Measurements from ENCODE around the gene WFDC8.
"Not testable (repeated sequence)": the region's sequence is repeated elsewhere in the genome, so short reads cannot be mapped to it uniquely, and the experiment has no call there.

The WFDC8 gene

GRCh38 chr20:45576995-45577394 lies 2.1 kb downstream of the WFDC8 start:
- Mint-ChIP-seq H3K27me3 (peaks cover 11% of the 10 kb centered on the region), H3K4me1 (no peaks in the 10 kb centered on the region), H3K9me3 (no peaks in the 10 kb centered on the region), H3K36me3 (no peaks in the 10 kb centered on the region), H3K4me3 (no peak overlapping the region), H3K27ac (no peak overlapping the region)

GRCh38 chr20:45575931-45576330 lies 3.2 kb downstream of the WFDC8 start:
- peaks cover 14% of the 10 kb centered on the region for H3K27me3 Mint-ChIP-seq
- no peak overlapping the region for H3K4me3 Mint-ChIP-seq
- no peaks in the 10 kb centered on the region for H3K9me3 Mint-ChIP-seq
- no peaks in the 10 kb centered on the region for H3K4me1 Mint-ChIP-seq
- H3K27ac Mint-ChIP-seq, result no peak overlapping the region
- H3K36me3 Mint-ChIP-seq, result no peaks in the 10 kb centered on the region

- not testable (repeated sequence) for H3K36me3 Mint-ChIP-seq, H3K4me3 Mint-ChIP-seq, H3K27ac Mint-ChIP-seq, H3K4me1 Mint-ChIP-seq, H3K9me3 Mint-ChIP-seq
- H3K27me3 Mint-ChIP-seq, result peaks cover 23% of the 10 kb centered on the region
Measured at GRCh38 chr20:45569650-45570049, 9.4 kb downstream of the WFDC8 start.

- no peaks in the 10 kb centered on the region for H3K36me3 Mint-ChIP-seq
- H3K4me1 Mint-ChIP-seq, result no peaks in the 10 kb centered on the region
- peaks cover 26% of the 10 kb centered on the region for H3K27me3 Mint-ChIP-seq
- no peak overlapping the region for H3K27ac Mint-ChIP-seq
- no peak overlapping the region for H3K4me3 Mint-ChIP-seq
- H3K9me3 Mint-ChIP-seq, result no peaks in the 10 kb centered on the region
Measured at GRCh38 chr20:45564760-45565276, 14.3 kb downstream of the WFDC8 start.

- Mint-ChIP-seq H3K9me3 (no peaks in the 10 kb centered on the region), H3K27me3 (peaks cover 17% of the 10 kb centered on the region), H3K4me3 (no peak overlapping the region), H3K36me3 (no peaks in the 10 kb centered on the region), H3K27ac (no peak overlapping the region), H3K4me1 (no peaks in the 10 kb centered on the region)
Measured at GRCh38 chr20:45555198-45555597, 23.9 kb downstream of the WFDC8 start.

- Mint-ChIP-seq H3K4me3 (no peak overlapping the region), H3K36me3 (no peaks in the 10 kb centered on the region), H3K9me3 (no peaks in the 10 kb centered on the region), H3K27me3 (peaks cover 18% of the 10 kb centered on the region), H3K27ac (no peak overlapping the region), H3K4me1 (no peaks in the 10 kb centered on the region)
Measured at GRCh38 chr20:45552456-45552855, 26.6 kb downstream of the WFDC8 start.

- Mint-ChIP-seq H3K36me3 (no peaks in the 10 kb centered on the region), H3K27me3 (peaks cover 18% of the 10 kb centered on the region), H3K4me3 (no peak overlapping the region), H3K9me3 (no peaks in the 10 kb centered on the region), H3K4me1 (no peaks in the 10 kb centered on the region), H3K27ac (no peak overlapping the region)
Measured at GRCh38 chr20:45550765-45551164, 28.3 kb downstream of the WFDC8 start.

- no peak overlapping the region for H3K27ac Mint-ChIP-seq
- peaks cover 18% of the 10 kb centered on the region for H3K27me3 Mint-ChIP-seq
- no peaks in the 10 kb centered on the region for H3K4me1 Mint-ChIP-seq
- no peak overlapping the region for H3K4me3 Mint-ChIP-seq
- H3K36me3 Mint-ChIP-seq, result no peaks in the 10 kb centered on the region
- H3K9me3 Mint-ChIP-seq, result no peaks in the 10 kb centered on the region
Measured at GRCh38 chr20:45548410-45548809, 30.7 kb downstream of the WFDC8 start.

GRCh38 chr20:45547206-45547770 lies 31.8 kb downstream of the WFDC8 start, which contains the start of gene EPPIN:
TSS of gene EPPIN (minus strand) at chr20:45547401. CDS start at chr20:45547357, 44 bp downstream.
- peaks cover 18% of the 10 kb centered on the region for H3K27me3 Mint-ChIP-seq
- H3K4me3 Mint-ChIP-seq, result no peak within 1 kb of the TSS
- H3K4me1 Mint-ChIP-seq, result no peaks in the 10 kb centered on the region
- H3K36me3 Mint-ChIP-seq, result no peaks in the 10 kb centered on the region
- H3K27ac Mint-ChIP-seq, result no peak within 1 kb of the TSS
- H3K9me3 Mint-ChIP-seq, result no peaks in the 10 kb centered on the region

- H3K4me3 Mint-ChIP-seq, result no peak overlapping the region
- peaks cover 25% of the 10 kb centered on the region for H3K27me3 Mint-ChIP-seq
- no peaks in the 10 kb centered on the region for H3K36me3 Mint-ChIP-seq
- H3K4me1 Mint-ChIP-seq, result no peaks in the 10 kb centered on the region
- H3K27ac Mint-ChIP-seq, result no peak overlapping the region
- H3K9me3 Mint-ChIP-seq, result no peaks in the 10 kb centered on the region
Measured at GRCh38 chr20:45545754-45546453, 33.2 kb downstream of the WFDC8 start.

GRCh38 chr20:45545351-45545750 lies 33.7 kb downstream of the WFDC8 start:
- H3K27ac Mint-ChIP-seq, result no peak overlapping the region
- peaks cover 27% of the 10 kb centered on the region for H3K27me3 Mint-ChIP-seq
- no peaks in the 10 kb centered on the region for H3K9me3 Mint-ChIP-seq
- no peaks in the 10 kb centered on the region for H3K4me1 Mint-ChIP-seq
- H3K36me3 Mint-ChIP-seq, result no peaks in the 10 kb centered on the region
- H3K4me3 Mint-ChIP-seq, result no peak overlapping the region

GRCh38 chr20:45539382-45539781 lies 39.7 kb downstream of the WFDC8 start, which contains the start of gene WFDC6:
TSS of gene WFDC6 (minus strand) at chr20:45539482. CDS start at chr20:45539407, 75 bp downstream.
- H3K4me3 Mint-ChIP-seq, result no peak within 1 kb of the TSS
- H3K36me3 Mint-ChIP-seq, result no peaks in the 10 kb centered on the region
- no peaks in the 10 kb centered on the region for H3K4me1 Mint-ChIP-seq
- no peak within 1 kb of the TSS for H3K27ac Mint-ChIP-seq
- H3K27me3 Mint-ChIP-seq, result peaks cover 30% of the 10 kb centered on the region
- no peaks in the 10 kb centered on the region for H3K9me3 Mint-ChIP-seq

GRCh38 chr20:45538209-45538799 lies 40.8 kb downstream of the WFDC8 start:
- peaks cover 30% of the 10 kb centered on the region for H3K27me3 Mint-ChIP-seq
- no peaks in the 10 kb centered on the region for H3K4me1 Mint-ChIP-seq
- H3K9me3 Mint-ChIP-seq, result no peaks in the 10 kb centered on the region
- no peak overlapping the region for H3K4me3 Mint-ChIP-seq
- H3K27ac Mint-ChIP-seq, result no peak overlapping the region
- no peaks in the 10 kb centered on the region for H3K36me3 Mint-ChIP-seq

- H3K9me3 Mint-ChIP-seq, result no peaks in the 10 kb centered on the region
Measured at GRCh38 chr20:45527294-45527693, 51.8 kb downstream of the WFDC8 start.

GRCh38 chr20:45523821-45524220 lies 55.3 kb downstream of the WFDC8 start:
- no peaks in the 10 kb centered on the region for H3K36me3 Mint-ChIP-seq
- H3K27ac Mint-ChIP-seq, result no peak overlapping the region
- no peaks in the 10 kb centered on the region for H3K9me3 Mint-ChIP-seq
- no peaks in the 10 kb centered on the region for H3K4me1 Mint-ChIP-seq
- H3K27me3 Mint-ChIP-seq, result peaks cover 20% of the 10 kb centered on the region
- no peak overlapping the region for H3K4me3 Mint-ChIP-seq

More at GRCh38 chr20:45527294-45527693, 51.8 kb downstream of the WFDC8 start:
- no peaks in the 10 kb centered on the region for H3K36me3 Mint-ChIP-seq
- peaks cover 20% of the 10 kb centered on the region for H3K27me3 Mint-ChIP-seq
- no peak overlapping the region for H3K27ac Mint-ChIP-seq
- no peaks in the 10 kb centered on the region for H3K4me1 Mint-ChIP-seq
- no peak overlapping the region for H3K4me3 Mint-ChIP-seq

- Mint-ChIP-seq H3K4me1 (no peaks in the 10 kb centered on the region), H3K9me3 (peaks cover 5% of the 10 kb centered on the region), H3K27ac (no peak overlapping the region), H3K36me3 (no peaks in the 10 kb centered on the region), H3K4me3 (no peak overlapping the region), H3K27me3 (peaks cover 11% of the 10 kb centered on the region)
Measured at GRCh38 chr20:45518282-45518681, 60.8 kb downstream of the WFDC8 start.

Data from activated naive CD4-positive, alpha-beta T cell treated with anti-CD3 and anti-CD28 coated beads, Interleukin-2, amount 50 U/mL, for 24 hours (primary cell).